ENCODE results near the gene HUS1.
"Not testable (repeated sequence)": the region's sequence is repeated elsewhere in the genome, so short reads cannot be mapped to it uniquely, and the experiment has no call there.

The HUS1 gene

DNA sequence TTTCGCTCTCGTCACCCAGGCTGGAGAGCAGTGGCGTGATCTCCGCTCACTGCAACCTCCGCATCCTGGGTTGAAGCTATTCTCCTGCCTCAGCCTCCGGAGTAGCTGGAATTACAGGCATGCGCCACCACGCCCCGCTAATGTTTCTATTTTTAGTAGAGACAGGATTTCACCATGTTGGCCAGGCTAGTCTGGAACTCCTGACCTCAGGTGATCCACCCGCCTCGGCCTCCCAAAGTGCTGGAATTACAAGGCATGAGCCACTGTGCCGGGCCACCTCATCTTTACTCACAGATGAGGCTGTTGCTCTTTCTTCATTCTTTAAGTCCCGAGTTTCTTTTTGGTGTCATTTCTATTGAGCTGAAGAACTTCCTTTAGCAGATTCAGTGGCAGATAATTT is 20.7 kb upstream of the HUS1 start:
- H3K4me1 ChIP-seq (ENCODE audit: control insufficient read depth, insufficient read depth, low read length); H3K9ac ChIP-seq (ENCODE audit: low read length); H3K27me3 ChIP-seq (replicated peaks; ENCODE audit: control insufficient read depth, insufficient read depth, low read length); DNase-seq (ENCODE audit: low read depth); H3K36me3 ChIP-seq (ENCODE audit: control insufficient read depth, insufficient read depth, low read length, severe bottlenecking); H3K9me3 ChIP-seq (ENCODE audit: control insufficient read depth, low read length); H3K4me3 ChIP-seq (ENCODE audit: low read length): not testable (repeated sequence)

DNA sequence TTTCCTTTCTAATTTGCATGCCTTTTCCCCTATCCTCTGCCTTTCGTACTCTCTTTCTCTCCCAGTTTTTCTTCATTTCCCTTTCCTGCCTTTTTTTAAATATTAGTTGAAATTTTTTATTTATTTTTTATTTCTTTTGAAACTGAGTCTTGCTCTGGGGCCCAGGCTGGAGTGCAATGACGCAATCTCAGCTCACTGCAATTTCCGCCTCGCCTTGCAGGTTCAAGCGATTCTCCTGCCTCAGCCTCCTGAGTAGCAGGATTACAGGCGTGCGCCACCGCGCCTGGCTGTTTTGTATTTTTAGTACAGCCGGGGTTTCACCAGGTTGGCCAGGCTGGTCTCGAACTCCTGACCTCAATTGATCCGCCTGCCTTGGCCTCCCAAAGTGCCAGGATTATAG is 20.0 kb upstream of the HUS1 start:
- Histone ChIP-seq H3K4me3 (ENCODE audit: low read length) (no peak overlapping the region), H3K4me1 (ENCODE audit: control insufficient read depth, insufficient read depth, low read length) (no peaks in the 10 kb centered on the region), H3K9ac (ENCODE audit: low read length) (no peak overlapping the region), H3K9me3 (ENCODE audit: control insufficient read depth, low read length) (no peaks in the 10 kb centered on the region), H3K27me3 (replicated peaks; ENCODE audit: control insufficient read depth, insufficient read depth, low read length) (no peaks in the 10 kb centered on the region), H3K36me3 (ENCODE audit: control insufficient read depth, insufficient read depth, low read length, severe bottlenecking) (no peaks in the 10 kb centered on the region)
- DNase-seq (ENCODE audit: low read depth), result no peak

DNA sequence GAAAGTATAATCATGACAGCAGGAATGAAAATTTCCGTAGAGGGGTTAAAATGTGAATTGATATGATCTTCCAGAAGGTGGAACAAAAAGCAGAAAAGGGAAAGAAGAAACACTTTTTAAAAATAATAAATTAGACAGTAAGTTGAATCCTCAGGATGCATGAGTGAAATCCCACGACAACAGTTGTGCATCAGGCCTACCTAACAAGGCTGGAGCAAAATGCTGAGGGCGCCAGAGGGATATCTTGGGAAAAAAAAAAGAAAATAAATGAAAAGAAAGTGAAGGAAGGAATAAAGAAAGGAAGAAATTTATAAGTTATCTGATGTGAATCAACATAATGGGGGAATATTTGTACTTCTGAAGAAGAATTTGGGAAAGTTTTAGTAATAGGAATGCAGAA is 13.0 kb upstream of the HUS1 start:
- no peaks in the 10 kb centered on the region for H3K9me3 ChIP-seq (ENCODE audit: control insufficient read depth, low read length)
- H3K27me3 ChIP-seq (replicated peaks; ENCODE audit: control insufficient read depth, insufficient read depth, low read length), result no peaks in the 10 kb centered on the region
- H3K4me3 ChIP-seq (ENCODE audit: low read length), result peak overlapping the region; percentile 79
- H3K36me3 ChIP-seq (ENCODE audit: control insufficient read depth, insufficient read depth, low read length, severe bottlenecking), result no peaks in the 10 kb centered on the region
- peak overlapping the region; percentile 74 for H3K9ac ChIP-seq (ENCODE audit: low read length)
- no peak for DNase-seq (ENCODE audit: low read depth)
- peaks cover 5% of the 10 kb centered on the region for H3K4me1 ChIP-seq (ENCODE audit: control insufficient read depth, insufficient read depth, low read length)

DNA sequence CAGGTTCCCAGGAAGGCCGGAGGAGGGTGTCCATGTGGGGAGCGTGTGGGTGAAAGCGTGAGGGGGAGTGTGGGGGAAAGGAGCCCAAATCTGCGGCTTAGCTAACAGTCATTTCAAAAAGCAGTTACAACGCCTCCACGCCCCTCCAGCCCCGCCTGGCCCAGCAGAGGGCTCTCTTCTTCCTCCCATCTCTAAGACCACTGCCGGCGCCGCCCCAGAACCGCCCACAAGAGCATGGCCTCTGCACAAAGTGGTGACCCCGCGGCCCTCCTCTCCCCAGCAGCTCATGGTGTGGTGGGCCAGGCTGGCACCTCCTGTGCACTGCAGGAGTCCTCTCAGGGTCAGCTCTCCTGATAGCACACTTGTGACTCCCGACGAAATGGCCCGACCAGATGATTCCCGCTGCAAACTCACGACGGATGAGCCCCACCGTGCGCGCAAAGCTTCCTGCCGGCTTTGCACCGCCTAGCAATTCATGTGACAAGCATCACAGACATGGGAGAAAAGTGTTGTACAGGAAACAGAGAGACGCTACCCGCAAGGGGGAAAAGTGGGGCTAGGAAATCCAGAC is 12.4 kb upstream of the HUS1 start:
- peaks cover 5% of the 10 kb centered on the region for H3K4me1 ChIP-seq (ENCODE audit: control insufficient read depth, insufficient read depth, low read length)
- H3K36me3 ChIP-seq (ENCODE audit: control insufficient read depth, insufficient read depth, low read length, severe bottlenecking), result no peaks in the 10 kb centered on the region
- H3K4me3 ChIP-seq (ENCODE audit: low read length), result peak overlapping the region; percentile 79
- H3K27me3 ChIP-seq (replicated peaks; ENCODE audit: control insufficient read depth, insufficient read depth, low read length), result no peaks in the 10 kb centered on the region
- H3K9me3 ChIP-seq (ENCODE audit: control insufficient read depth, low read length), result no peaks in the 10 kb centered on the region
- H3K9ac ChIP-seq (ENCODE audit: low read length), result peak overlapping the region; percentile 74
- peak; percentile 84 for DNase-seq (ENCODE audit: low read depth)

DNA sequence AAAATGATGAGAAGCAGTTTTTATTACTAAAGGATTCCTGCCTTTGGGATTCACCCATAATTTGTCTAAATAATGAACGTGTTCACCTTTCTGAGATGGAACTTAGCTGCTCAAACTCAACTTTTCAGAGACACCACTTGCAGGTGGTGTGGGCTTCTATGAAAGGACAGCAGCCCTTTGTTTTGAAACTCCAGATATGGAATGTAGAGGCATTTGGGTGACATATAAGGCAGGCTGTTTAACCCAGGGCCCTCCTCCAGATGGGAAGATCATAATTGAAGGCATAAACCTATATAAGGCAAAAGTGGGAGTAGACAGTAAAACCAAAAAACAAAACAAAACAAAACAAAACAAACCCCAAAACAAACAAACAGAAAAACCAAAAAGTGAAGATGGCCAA is 11.9 kb upstream of the HUS1 start:
- H3K4me1 ChIP-seq (ENCODE audit: control insufficient read depth, insufficient read depth, low read length), result peaks cover 5% of the 10 kb centered on the region
- H3K36me3 ChIP-seq (ENCODE audit: control insufficient read depth, insufficient read depth, low read length, severe bottlenecking), result no peaks in the 10 kb centered on the region
- peak overlapping the region; percentile 79 for H3K4me3 ChIP-seq (ENCODE audit: low read length)
- H3K9ac ChIP-seq (ENCODE audit: low read length), result peak overlapping the region; percentile 74
- DNase-seq (ENCODE audit: low read depth), result no peak
- no peaks in the 10 kb centered on the region for H3K27me3 ChIP-seq (replicated peaks; ENCODE audit: control insufficient read depth, insufficient read depth, low read length)
- no peaks in the 10 kb centered on the region for H3K9me3 ChIP-seq (ENCODE audit: control insufficient read depth, low read length)

DNA sequence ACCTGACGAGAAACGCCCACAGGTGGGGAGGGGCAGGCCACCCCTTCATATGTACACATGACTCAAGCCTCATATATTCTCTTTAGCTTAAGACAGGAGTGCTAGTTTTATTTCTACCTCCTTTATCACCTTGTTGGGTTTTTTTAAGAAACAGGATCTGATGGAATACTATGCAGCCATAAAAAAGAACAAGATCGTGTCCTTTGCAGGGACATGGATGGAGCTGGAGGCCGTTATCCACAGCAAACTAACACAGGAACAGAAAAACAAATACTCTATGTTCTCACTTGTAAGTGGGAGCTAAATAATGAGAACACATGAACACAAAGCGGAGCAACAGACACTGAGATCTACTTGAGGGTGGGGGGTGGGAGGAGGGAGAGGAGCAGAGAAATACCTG is 11.2 kb upstream of the HUS1 start:
- H3K27me3 ChIP-seq (replicated peaks; ENCODE audit: control insufficient read depth, insufficient read depth, low read length), result no peaks in the 10 kb centered on the region
- DNase-seq (ENCODE audit: low read depth), result no peak
- H3K4me1 ChIP-seq (ENCODE audit: control insufficient read depth, insufficient read depth, low read length), result peaks cover 5% of the 10 kb centered on the region
- H3K9me3 ChIP-seq (ENCODE audit: control insufficient read depth, low read length), result no peaks in the 10 kb centered on the region
- no peak overlapping the region for H3K4me3 ChIP-seq (ENCODE audit: low read length)
- H3K9ac ChIP-seq (ENCODE audit: low read length), result no peak overlapping the region
- H3K36me3 ChIP-seq (ENCODE audit: control insufficient read depth, insufficient read depth, low read length, severe bottlenecking), result no peaks in the 10 kb centered on the region

DNA sequence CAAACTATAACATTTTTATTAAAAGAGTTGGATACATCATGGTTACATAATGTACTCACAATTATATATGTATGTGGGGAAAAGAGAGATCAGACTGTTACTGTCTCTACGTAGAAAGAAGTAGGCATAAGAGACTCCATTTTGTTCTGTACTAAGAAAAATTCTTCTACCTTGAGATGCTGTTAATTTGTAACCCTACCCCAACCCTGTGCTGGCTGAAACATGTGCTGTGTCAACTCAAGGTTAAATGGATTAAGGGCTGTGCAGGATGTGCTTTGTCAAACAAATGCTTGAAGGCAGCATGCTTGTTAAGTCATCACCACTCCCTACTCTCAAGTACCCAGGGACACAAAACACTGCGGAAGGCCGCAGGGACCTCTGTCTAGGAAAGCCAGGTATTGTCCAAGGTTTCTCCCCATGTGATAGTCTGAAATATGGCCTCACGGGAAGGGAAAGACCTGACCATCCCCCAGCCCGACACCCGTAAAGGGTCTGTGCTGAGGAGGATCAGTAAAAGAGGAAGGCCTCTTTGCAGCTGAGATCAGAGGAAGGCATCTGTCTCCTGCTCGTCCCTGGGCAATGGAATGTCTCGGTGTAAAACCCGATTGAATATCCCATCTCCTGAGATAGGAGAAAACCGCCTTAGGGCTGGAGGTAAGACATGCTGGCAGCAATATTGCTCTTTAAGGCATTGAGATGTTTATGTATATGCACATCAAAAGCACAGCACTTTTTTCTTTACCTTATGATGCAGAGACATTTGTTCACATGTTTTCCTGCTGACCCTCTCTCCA is 10.4 kb upstream of the HUS1 start:
- H3K9me3 ChIP-seq (ENCODE audit: control insufficient read depth, low read length); H3K9ac ChIP-seq (ENCODE audit: low read length); H3K27me3 ChIP-seq (replicated peaks; ENCODE audit: control insufficient read depth, insufficient read depth, low read length); DNase-seq (ENCODE audit: low read depth); H3K36me3 ChIP-seq (ENCODE audit: control insufficient read depth, insufficient read depth, low read length, severe bottlenecking); H3K4me1 ChIP-seq (ENCODE audit: control insufficient read depth, insufficient read depth, low read length); H3K4me3 ChIP-seq (ENCODE audit: low read length): not testable (repeated sequence)

DNA sequence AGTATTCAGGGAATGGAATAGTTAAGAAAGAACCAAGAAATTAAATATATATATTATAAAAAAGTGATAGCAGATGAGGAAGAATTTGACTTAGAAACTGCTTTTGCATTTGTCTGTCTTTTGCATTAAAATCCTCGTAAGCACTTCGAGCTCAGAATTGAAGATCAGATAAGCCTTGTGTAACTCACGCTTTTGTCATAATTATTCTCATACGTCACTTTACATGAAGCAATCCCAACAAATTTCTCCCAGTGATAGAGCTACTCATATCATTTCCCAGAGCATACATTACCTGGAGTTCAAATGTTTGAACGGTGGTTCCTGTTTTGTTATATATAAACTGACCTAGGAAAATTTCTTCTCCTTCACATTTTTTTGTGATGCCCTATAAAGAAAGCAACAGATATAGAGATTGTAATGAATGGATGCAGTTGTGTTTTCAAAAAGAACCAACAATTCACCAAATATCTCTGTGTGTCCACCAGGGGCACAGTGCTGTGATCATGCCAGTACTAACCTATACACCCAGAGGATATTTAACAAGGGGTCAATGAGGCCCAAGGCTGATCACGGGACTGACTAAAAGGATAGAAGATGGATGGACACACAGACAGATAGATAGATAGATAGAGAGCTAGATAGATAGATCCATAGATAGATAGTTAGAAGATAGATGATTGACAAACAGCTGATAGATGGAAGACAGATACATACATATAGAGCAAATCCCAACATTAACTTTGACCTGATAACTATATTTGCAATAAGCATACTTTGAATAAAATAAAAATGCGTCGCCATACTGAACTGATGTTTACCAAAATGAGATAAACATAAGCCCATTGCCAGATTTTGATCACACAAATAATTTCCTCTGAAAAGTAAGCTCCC is 9.3 kb upstream of the HUS1 start:
- no peaks in the 10 kb centered on the region for H3K27me3 ChIP-seq (replicated peaks; ENCODE audit: control insufficient read depth, insufficient read depth, low read length)
- no peaks in the 10 kb centered on the region for H3K9me3 ChIP-seq (ENCODE audit: control insufficient read depth, low read length)
- no peak for DNase-seq (ENCODE audit: low read depth)
- H3K4me3 ChIP-seq (ENCODE audit: low read length), result no peak overlapping the region
- no peak overlapping the region for H3K9ac ChIP-seq (ENCODE audit: low read length)
- peaks cover 5% of the 10 kb centered on the region for H3K4me1 ChIP-seq (ENCODE audit: control insufficient read depth, insufficient read depth, low read length)
- H3K36me3 ChIP-seq (ENCODE audit: control insufficient read depth, insufficient read depth, low read length, severe bottlenecking), result no peaks in the 10 kb centered on the region

DNA sequence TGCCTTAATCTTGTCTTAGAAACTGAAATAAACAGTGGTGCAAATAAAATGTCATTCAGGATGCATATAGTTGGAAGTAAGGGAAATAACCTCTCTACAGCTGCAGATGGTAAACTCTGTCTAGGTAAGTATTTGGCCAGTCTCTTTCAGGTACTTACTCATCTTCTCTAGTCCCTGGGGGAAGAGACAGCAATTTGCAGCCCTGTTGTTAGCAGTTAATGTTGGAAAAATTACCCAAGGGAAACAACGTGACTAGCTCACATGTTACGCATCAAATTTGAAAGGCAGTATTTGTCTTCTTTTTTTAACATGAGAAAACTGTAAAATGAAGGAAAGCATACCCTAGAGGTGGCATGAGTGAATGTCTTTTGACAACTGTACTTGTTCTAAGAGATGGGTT is 3.2 kb upstream of the HUS1 start:
- no peak overlapping the region for H3K9ac ChIP-seq (ENCODE audit: low read length)
- DNase-seq (ENCODE audit: low read depth), result no peak
- H3K36me3 ChIP-seq (ENCODE audit: control insufficient read depth, insufficient read depth, low read length, severe bottlenecking), result peaks cover 6% of the 10 kb centered on the region
- H3K9me3 ChIP-seq (ENCODE audit: control insufficient read depth, low read length), result no peaks in the 10 kb centered on the region
- no peaks in the 10 kb centered on the region for H3K27me3 ChIP-seq (replicated peaks; ENCODE audit: control insufficient read depth, insufficient read depth, low read length)
- H3K4me1 ChIP-seq (ENCODE audit: control insufficient read depth, insufficient read depth, low read length), result peaks cover 22% of the 10 kb centered on the region
- H3K4me3 ChIP-seq (ENCODE audit: low read length), result no peak overlapping the region

DNA sequence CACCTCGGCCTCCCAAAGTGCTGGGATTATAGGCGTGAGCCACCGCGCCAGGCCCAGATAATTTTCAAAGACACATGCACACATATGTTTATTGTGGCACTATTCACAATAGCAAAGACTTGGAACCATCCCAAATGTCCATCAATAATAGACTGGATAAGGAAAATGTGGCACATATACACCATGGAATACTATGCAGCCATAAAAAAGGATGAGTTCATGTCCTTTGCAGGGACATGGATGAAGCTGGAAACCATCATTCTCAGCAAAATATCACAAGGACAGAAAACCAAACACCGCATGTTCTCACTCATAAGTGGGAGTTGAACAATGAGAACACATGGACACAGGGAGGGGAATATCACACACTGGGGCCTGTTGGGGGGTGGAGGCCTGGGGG is 1.2 kb upstream of the HUS1 start:
- DNase-seq (ENCODE audit: low read depth); H3K9ac ChIP-seq (ENCODE audit: low read length); H3K4me3 ChIP-seq (ENCODE audit: low read length); H3K9me3 ChIP-seq (ENCODE audit: control insufficient read depth, low read length); H3K27me3 ChIP-seq (replicated peaks; ENCODE audit: control insufficient read depth, insufficient read depth, low read length): not testable (repeated sequence)
- H3K4me1 ChIP-seq (ENCODE audit: control insufficient read depth, insufficient read depth, low read length), result peaks cover 22% of the 10 kb centered on the region
- peaks cover 25% of the 10 kb centered on the region for H3K36me3 ChIP-seq (ENCODE audit: control insufficient read depth, insufficient read depth, low read length, severe bottlenecking)

DNA sequence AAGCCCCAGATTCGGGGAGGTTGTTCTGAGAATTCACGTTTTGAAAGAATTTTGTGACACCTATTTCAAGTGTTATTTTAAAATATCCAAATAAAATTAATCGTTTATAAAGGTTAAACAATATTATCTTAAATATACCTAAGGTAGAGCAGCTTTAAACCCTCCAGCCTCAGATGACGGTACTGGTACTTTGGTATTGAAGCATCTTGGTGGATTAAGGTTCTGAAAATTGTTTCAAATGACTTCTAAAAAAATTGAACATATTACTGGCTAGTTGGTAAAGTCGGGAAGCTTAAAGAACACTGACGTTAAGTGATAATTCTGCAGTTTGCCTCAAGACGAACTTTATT is 392 bp upstream of the HUS1 start:
- no peaks in the 10 kb centered on the region for H3K27me3 ChIP-seq (replicated peaks; ENCODE audit: control insufficient read depth, insufficient read depth, low read length)
- peak overlapping the region; percentile 91 for H3K9ac ChIP-seq (ENCODE audit: low read length)
- peaks cover 22% of the 10 kb centered on the region for H3K4me1 ChIP-seq (ENCODE audit: control insufficient read depth, insufficient read depth, low read length)
- H3K36me3 ChIP-seq (ENCODE audit: control insufficient read depth, insufficient read depth, low read length, severe bottlenecking), result peaks cover 32% of the 10 kb centered on the region
- no peaks in the 10 kb centered on the region for H3K9me3 ChIP-seq (ENCODE audit: control insufficient read depth, low read length)
- peak overlapping the region; percentile 93 for H3K4me3 ChIP-seq (ENCODE audit: low read length)
- DNase-seq (ENCODE audit: low read depth), result no peak

Measured in adipocyte (in vitro differentiated cells).